Bronchial epithelial cell (primary cell): ENCODE data around the gene EIF4EBP2. TPM values are rescaled to one million over a fixed set of nuclear protein-coding genes. Genes with fewer than 3 reads are reported as not detected.

Source experiments
- DNase-seq: peaks from one replicate; pipeline ENCODE4 v3.0.0-alpha.2; 2010; ENCODE audit warnings: low read depth
- FAIRE-seq: peaks from 2 replicates; lab custom pipeline; 2011; peaks lifted over from hg19 to GRCh38; lab: Jason Lieb, UNC
- H3K27me3 ChIP-seq: 2 replicates; pipeline ENCODE4 v1.5.1; 2011; ENCODE audit warnings: low read length; ENCODE audit not compliant: control insufficient read depth, insufficient read depth
- H3K36me3 ChIP-seq: 2 replicates; pipeline ENCODE4 v1.5.1; 2011; ENCODE audit warnings: low read length; ENCODE audit not compliant: control insufficient read depth, insufficient read depth
- H3K4me3 ChIP-seq: 2 replicates; pipeline ENCODE4 v1.5.1; 2011; ENCODE audit warnings: mild to moderate bottlenecking, low read depth, low read length, control low read depth
- CTCF ChIP-seq: IDR thresholded peaks from 2 replicates; pipeline ENCODE4 v1.5.1; 2011; ENCODE audit warnings: mild to moderate bottlenecking, moderate library complexity, low read length, control low read depth, inconsistent platforms; ENCODE audit not compliant: insufficient read depth, severe bottlenecking
- total RNA-seq: library from RNA; depleted of rRNA; stranded (reverse); fragments of >200 nt; gene quantifications from 2 replicates; pipeline ENCODE4 v1.2.1, GENCODE V29; 2014

EIF4EBP2 gene
- total RNA-seq, 1 donor from 2014 or later = 7.9 TPM

DNA sequence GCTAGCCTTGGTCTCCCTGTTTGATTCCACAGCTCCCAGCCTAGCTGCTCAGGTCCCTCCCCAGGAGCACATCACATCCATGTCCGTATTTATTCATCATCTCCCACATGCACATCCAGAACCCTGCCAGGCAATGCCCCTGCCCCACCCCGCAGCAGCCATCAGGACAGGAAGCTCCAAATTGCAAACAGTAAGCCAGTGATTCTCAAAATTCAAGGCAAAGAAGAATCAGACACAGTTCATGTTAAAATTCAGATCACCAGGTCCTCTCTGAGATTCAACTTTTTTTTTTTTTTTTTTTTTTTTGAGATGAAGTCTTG lies 39.2 kb upstream of the EIF4EBP2 start:
- no peak for TF ChIP-seq CTCF
- no peaks in the 10 kb centered on the region for H3K27me3 ChIP-seq
- H3K36me3 ChIP-seq = no peaks in the 10 kb centered on the region
- no peak overlapping the region for H3K4me3 ChIP-seq
- DNase-seq (no peak), FAIRE-seq (no peak)

DNA sequence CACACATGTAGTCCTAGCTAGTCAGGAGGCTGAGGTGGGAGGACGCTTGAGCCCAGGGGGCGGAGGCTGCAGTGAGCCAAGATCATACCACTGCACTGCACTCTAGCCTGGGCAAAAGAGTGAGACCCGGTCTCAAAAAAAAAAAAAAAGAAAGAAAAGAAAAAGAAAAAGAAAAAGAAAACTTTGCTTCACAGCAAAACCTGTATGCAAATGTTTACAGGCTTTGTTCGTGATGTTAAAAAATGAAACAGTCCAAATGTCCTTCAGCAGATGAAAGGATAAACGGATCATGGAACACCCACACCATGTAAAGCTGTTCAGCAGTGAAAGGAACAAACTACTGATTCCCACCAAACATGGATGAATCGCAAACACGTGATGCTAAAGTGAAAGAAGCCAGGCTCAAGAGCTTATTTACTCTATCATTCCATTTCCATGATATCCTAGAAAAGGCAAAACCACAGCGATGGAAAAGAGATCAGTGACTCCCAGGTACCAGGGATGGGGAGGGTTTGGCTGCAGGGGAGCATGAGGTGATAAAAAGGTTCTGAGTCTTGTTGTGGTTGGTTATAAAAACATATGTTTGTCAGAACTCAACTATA lies 36.6 kb upstream of the EIF4EBP2 start:
- no peak for FAIRE-seq

DNA sequence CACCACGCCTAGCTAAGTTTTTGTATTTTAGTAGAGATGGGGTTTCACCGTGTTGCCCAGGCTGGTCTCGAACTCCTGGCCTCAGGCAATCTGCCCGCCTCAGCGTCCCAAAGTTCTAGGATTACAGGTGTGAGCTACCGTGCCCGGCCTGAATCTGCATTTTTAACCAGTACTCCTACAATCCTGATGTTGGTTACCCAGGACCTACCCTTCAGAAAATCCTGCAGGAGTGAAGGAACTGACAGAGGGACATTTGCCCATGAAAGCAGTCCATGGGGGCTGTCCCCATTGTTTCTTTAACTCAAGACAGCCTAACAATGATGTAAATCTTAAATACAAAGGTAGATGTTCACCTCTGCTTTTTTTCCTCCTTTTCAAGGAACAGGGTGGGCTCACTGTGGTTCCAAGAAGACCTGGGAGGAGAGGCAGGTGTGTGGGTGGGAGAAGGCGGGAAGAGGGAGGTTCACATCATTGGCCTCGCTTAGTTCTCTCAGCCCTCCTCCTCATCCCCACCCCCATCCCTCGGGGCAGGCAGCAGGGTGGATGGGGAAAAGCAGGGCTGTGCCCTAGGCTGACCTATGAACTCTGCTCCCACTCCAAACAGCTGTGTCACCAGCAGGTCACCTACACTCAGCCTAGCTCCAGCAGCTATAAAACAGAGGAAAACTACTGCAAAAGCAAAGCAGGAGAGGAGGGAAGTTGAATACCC lies 35.0 kb upstream of the EIF4EBP2 start:
- H3K4me3 ChIP-seq = no peak overlapping the region
- DNase-seq (no peak), FAIRE-seq (no peak)
- no peaks in the 10 kb centered on the region for H3K36me3 ChIP-seq
- no peak for TF ChIP-seq CTCF
- no peaks in the 10 kb centered on the region for H3K27me3 ChIP-seq

More for the DNA sequence above, 36.6 kb upstream of the EIF4EBP2 start:
- no peak overlapping the region for H3K4me3 ChIP-seq
- TF ChIP-seq CTCF = no peak
- DNase-seq = peak; percentile 63
- no peaks in the 10 kb centered on the region for H3K36me3 ChIP-seq
- no peaks in the 10 kb centered on the region for H3K27me3 ChIP-seq

- Histone ChIP-seq H3K4me3 (no peak overlapping the region), H3K27me3 (no peaks in the 10 kb centered on the region), H3K36me3 (no peaks in the 10 kb centered on the region)
- no peak for FAIRE-seq
- TF ChIP-seq CTCF = no peak
- no peak for DNase-seq
These were observed 34.4 kb upstream of the EIF4EBP2 start for GRCh38 chr10:70369498-70370018.

GRCh38 chr10:70370766-70371165 lies 33.2 kb upstream of the EIF4EBP2 start:
- Histone ChIP-seq H3K4me3 (no peak overlapping the region), H3K36me3 (no peaks in the 10 kb centered on the region), H3K27me3 (no peaks in the 10 kb centered on the region)
- FAIRE-seq (no peak), DNase-seq (no peak)
- no peak for TF ChIP-seq CTCF
